A549 (cell line): Measurements from ENCODE around the gene PLCB2. TPM values are rescaled to one million over a fixed set of nuclear protein-coding genes. Genes with fewer than 3 reads are reported as not detected.

ENCODE experiments used
- ATAC-seq, 2 experiments: fragments of 200-7000 bp in 1 of 2; fragments of >200 bp in 1 of 2; cut with Nextera tagmentation in 1 of 2; cut with Tn5 transposase in 1 of 2; 3 replicates each; pipeline versions ENCODE4 v1.8.0 to v1.9.1; 2018 to 2020; ENCODE audit warnings: mild to moderate bottlenecking in 1 of 2, moderate library complexity in 1 of 2
- CTCF ChIA-PET: fragments of 300-600 bp; sonication (Branson Sonifier 250); formaldehyde crosslinking; extraction: SDS; loops from one replicate; lab custom pipeline; 2021; ENCODE audit warnings: antibody characterized with exemption, inconsistent platforms; lab: Yijun Ruan, JAX
- POLR2A ChIA-PET: fragments of 350-600 bp; formaldehyde crosslinking; extraction: SDS; loops from one replicate; lab custom pipeline; 2021; ENCODE audit warnings: antibody characterized with exemption, inconsistent platforms; lab: Yijun Ruan, JAX
- DNase-seq, 2 experiments: peaks; one replicate each; pipeline versions ENCODE4 v3.0.0 to v3.0.0-alpha.2; 2011 to 2016; ENCODE audit warnings: low read depth in 1 of 2, low spot score in 1 of 2
- FAIRE-seq: peaks from 2 replicates; lab custom pipeline; 2011; peaks lifted over from hg19 to GRCh38; lab: Jason Lieb, UNC
- H3K27ac ChIP-seq, 2 experiments: fragments of >200 bp; sonication (Bioruptor Twin); formaldehyde crosslinking; 3 replicates each; pipeline ENCODE4 v1.5.1; 2016 to 2017
- H3K4me1 ChIP-seq: fragments of >200 bp; sonication (Bioruptor Twin); formaldehyde crosslinking; 3 replicates; pipeline ENCODE4 v1.6.1; 2016
- H3K4me2 ChIP-seq: fragments of >200 bp; sonication (Bioruptor Twin); formaldehyde crosslinking; 3 replicates; pipeline ENCODE4 v1.6.1; 2016
- H3K4me3 ChIP-seq: fragments of >200 bp; sonication (Bioruptor Twin); formaldehyde crosslinking; 3 replicates; pipeline ENCODE4 v1.5.1; 2016
- H3K9me3 ChIP-seq: fragments of >200 bp; sonication (Bioruptor Twin); formaldehyde crosslinking; 3 replicates; pipeline ENCODE4 v1.6.1; 2016
- BHLHE40 ChIP-seq: IDR thresholded peaks from 2 replicates; pipeline ENCODE4 v1.6.1; 2012; ENCODE audit warnings: low read depth, low read length, inconsistent platforms
- CBX2 ChIP-seq: fragments of 200-600 bp; sonication (generic); IDR thresholded peaks from 2 replicates; pipeline ENCODE4 v1.6.1; 2016; ENCODE audit warnings: low read depth, mild to moderate bottlenecking, borderline replicate concordance
- CBX8 ChIP-seq: fragments of 200-600 bp; sonication (generic); IDR thresholded peaks from 2 replicates; pipeline ENCODE4 v1.6.1; 2016
- CEBPB ChIP-seq, 2 experiments: fragments of >200 bp in 1 of 2; sonication (Bioruptor Twin) in 1 of 2; formaldehyde crosslinking in 1 of 2; IDR thresholded peaks; 2 replicates each; pipeline ENCODE4 v1.6.1; 2012 to 2016
- CHD2 ChIP-seq: fragments of 150-350 bp; IDR thresholded peaks from 2 replicates; pipeline ENCODE4 v1.6.1; 2014; ENCODE audit warnings: low read length; ENCODE audit not compliant: partially characterized antibody
- CHD4 ChIP-seq: fragments of 200-600 bp; sonication (generic); IDR thresholded peaks from 2 replicates; pipeline ENCODE4 v1.6.1; 2016; ENCODE audit warnings: antibody characterized with exemption, mild to moderate bottlenecking, borderline replicate concordance
- EHF ChIP-seq: fragments of 250-450 bp; sonication (Bioruptor Pico); IDR thresholded peaks from 2 replicates; pipeline ENCODE4 v1.5.0; 2020; ENCODE audit warnings: mild to moderate bottlenecking
- EHMT2 ChIP-seq: fragments of 200-600 bp; sonication (generic); IDR thresholded peaks from 2 replicates; pipeline ENCODE4 v1.6.1; 2016; ENCODE audit warnings: antibody characterized with exemption, low read depth, mild to moderate bottlenecking, moderate library complexity
- FOSB ChIP-seq: fragments of 250-450 bp; sonication (Bioruptor Pico); IDR thresholded peaks from 2 replicates; pipeline ENCODE4 v1.5.0; 2020; ENCODE audit warnings: mild to moderate bottlenecking, moderate library complexity
- FOSL2 ChIP-seq, 2 experiments: fragments of 450-650 bp in 1 of 2; fragments of >200 bp in 1 of 2; sonication (Bioruptor Twin) in 1 of 2; formaldehyde crosslinking; IDR thresholded peaks; 2 replicates each; pipeline versions ENCODE4 v1.5.0 to v1.6.1; 2016 to 2020; ENCODE audit warnings: mild to moderate bottlenecking in 1 of 2, moderate library complexity in 1 of 2
- FOXS1 ChIP-seq: fragments of 250-450 bp; sonication (Bioruptor Pico); IDR thresholded peaks from 2 replicates; pipeline ENCODE4 v1.5.0; 2020; ENCODE audit warnings: mild to moderate bottlenecking, moderate library complexity
- GATA3 ChIP-seq: IDR thresholded peaks from 2 replicates; pipeline ENCODE4 v1.6.1; 2012; ENCODE audit warnings: borderline replicate concordance
- HEYL ChIP-seq: fragments of 250-450 bp; sonication (Bioruptor Pico); IDR thresholded peaks from 2 replicates; pipeline ENCODE4 v1.8.0; 2021; ENCODE audit warnings: mild to moderate bottlenecking, moderate library complexity
- HOXA7 ChIP-seq: fragments of 250-450 bp; sonication (Bioruptor Pico); IDR thresholded peaks from 2 replicates; pipeline ENCODE4 v1.5.0; 2020; ENCODE audit warnings: mild to moderate bottlenecking, moderate library complexity
- HOXB13 ChIP-seq: fragments of 250-450 bp; sonication (Bioruptor Pico); IDR thresholded peaks from 2 replicates; pipeline ENCODE4 v1.5.0; 2020; ENCODE audit warnings: low read depth, mild to moderate bottlenecking, moderate library complexity
- HOXB5 ChIP-seq: fragments of 250-450 bp; sonication (Bioruptor Pico); IDR thresholded peaks from 2 replicates; pipeline ENCODE4 v1.5.0; 2020; ENCODE audit warnings: mild to moderate bottlenecking, moderate library complexity
- KDM1A ChIP-seq: fragments of 200-600 bp; sonication (generic); IDR thresholded peaks from 2 replicates; pipeline ENCODE4 v1.6.1; 2016; ENCODE audit warnings: low read depth, mild to moderate bottlenecking
- KDM5A ChIP-seq: fragments of 200-600 bp; sonication (generic); IDR thresholded peaks from 2 replicates; pipeline ENCODE4 v1.6.1; 2016; ENCODE audit warnings: antibody characterized with exemption, mild to moderate bottlenecking
- MYC ChIP-seq: IDR thresholded peaks from 2 replicates; pipeline ENCODE4 v1.6.1; 2012; ENCODE audit warnings: mild to moderate bottlenecking, inconsistent platforms, low read length, improper control_type of control experiment, borderline replicate concordance
- NFE2L2 ChIP-seq: fragments of 150-350 bp; conservative IDR thresholded peaks from 2 replicates; pipeline ENCODE4 v1.6.1; 2014; ENCODE audit warnings: low read length
- NPAS2 ChIP-seq: fragments of 250-450 bp; sonication (Bioruptor Pico); IDR thresholded peaks from 2 replicates; pipeline ENCODE4 v1.8.0; 2022; ENCODE audit warnings: mild to moderate bottlenecking, moderate library complexity, borderline replicate concordance
- NR3C1 ChIP-seq: fragments of >200 bp; sonication (Bioruptor Twin); formaldehyde crosslinking; IDR thresholded peaks from 3 replicates; pipeline ENCODE4 v1.6.1; 2017
- PHF8 ChIP-seq: fragments of 200-600 bp; sonication (generic); IDR thresholded peaks from 2 replicates; pipeline ENCODE4 v1.6.1; 2016; ENCODE audit warnings: low read depth, mild to moderate bottlenecking, antibody characterized with exemption, moderate library complexity, borderline replicate concordance
- POLR2A ChIP-seq: IDR thresholded peaks from 2 replicates; pipeline ENCODE4 v1.6.1; 2012; ENCODE audit warnings: mild to moderate bottlenecking, low read length
- POLR2AphosphoS2 ChIP-seq: conservative IDR thresholded peaks from 2 replicates; pipeline ENCODE4 v1.6.1; 2012; ENCODE audit warnings: low read length, improper control_type of control experiment, inconsistent platforms
- RARB ChIP-seq: fragments of 250-450 bp; sonication (Bioruptor Pico); IDR thresholded peaks from 2 replicates; pipeline ENCODE4 v1.8.0; 2021; ENCODE audit warnings: mild to moderate bottlenecking, moderate library complexity
- RCOR1 ChIP-seq: fragments of 150-350 bp; IDR thresholded peaks from 2 replicates; pipeline ENCODE4 v1.6.1; 2014; ENCODE audit warnings: antibody characterized with exemption, low read length, low read depth
- TP53 ChIP-seq: fragments of 250-450 bp; sonication (Bioruptor Pico); IDR thresholded peaks from 2 replicates; pipeline ENCODE4 v1.5.0; 2021; ENCODE audit warnings: mild to moderate bottlenecking, moderate library complexity
- ZC3H11A ChIP-seq: fragments of 450-650 bp; IDR thresholded peaks from 2 replicates; pipeline ENCODE4 v1.6.1; 2014; ENCODE audit warnings: antibody characterized with exemption, mild to moderate bottlenecking
- WGBS: methylation state at CpG from one replicate; pipeline ENCODE4 v1.1.6; 2017; ENCODE audit errors: missing lambda C conversion rate; 5-methylcytosine and 5-hydroxymethylcytosine counted together
- polyA plus RNA-seq, 4 experiments: library from polyadenylated mRNA; depleted of rRNA in 3 of 4; stranded (reverse); fragments of >200 nt; fragmentation: RNase III in 1 of 4; extraction: RNeasy Plus Mini Kit Qiagen cat#74134 plus additional on column Dnase treatment in 1 of 4; gene quantifications; 2 replicates in 3 of 4; 3 replicates in 1 of 4; pipeline ENCODE4 v1.2.3, GENCODE V29; 2011 to 2017
- TF ChIP-seq, protein P1 (sequence below): IDR thresholded peaks from 2 replicates; pipeline ENCODE4 v1.6.1; 2012
- TF ChIP-seq, protein P2 (sequence below): fragments of >200 bp; sonication (Bioruptor Twin); formaldehyde crosslinking; IDR thresholded peaks from 3 replicates; pipeline ENCODE4 v1.6.1; 2016
- TF ChIP-seq, protein P3 (sequence below): fragments of 250-450 bp; sonication (Bioruptor Pico); IDR thresholded peaks from 2 replicates; pipeline ENCODE4 v1.5.0; 2021; ENCODE audit warnings: mild to moderate bottlenecking, moderate library complexity, borderline replicate concordance

The PLCB2 gene
- polyA plus RNA-seq, 2 of the 4 experiments (the other 2 are of a cell fraction): 0.30 to 0.49 TPM

DNA sequence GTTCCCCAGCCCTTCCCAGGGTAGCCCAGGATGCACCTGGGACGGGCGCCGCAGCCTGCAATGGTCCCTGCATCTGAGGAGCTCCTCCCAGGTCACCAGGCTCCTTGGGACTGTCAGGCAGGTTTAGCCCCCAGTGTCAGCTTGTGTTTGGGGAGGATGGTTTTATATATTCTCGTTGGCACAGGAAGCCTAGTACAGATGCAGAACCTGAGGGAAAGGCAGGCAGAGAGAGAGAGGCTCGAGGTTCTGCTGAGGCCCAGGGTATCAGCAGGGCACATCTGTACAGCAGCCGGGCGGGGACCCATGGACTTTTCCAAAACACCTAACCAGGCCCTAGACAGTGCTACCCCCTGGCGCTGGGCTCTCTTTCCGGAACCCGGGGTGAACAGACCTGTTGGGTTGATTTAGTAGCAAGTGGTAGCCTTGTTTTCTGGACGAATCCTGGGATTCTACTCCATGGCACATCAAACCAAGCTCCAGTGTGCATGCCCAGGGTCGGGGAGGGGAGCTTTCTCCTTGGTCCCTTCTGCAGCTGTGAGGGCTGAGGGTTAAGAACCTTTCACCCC, 60.2 kb downstream of the PLCB2 start:
- 77% methylated on average over 6 of the region's 12 CpGs for WGBS
- Histone ChIP-seq H3K4me2 (no peak overlapping the region), H3K4me1 (no peaks in the 10 kb centered on the region), H3K9me3 (no peaks in the 10 kb centered on the region), H3K4me3 (no peak overlapping the region), H3K27ac (no peak overlapping the region)
- DNase-seq: no peak
- TF ChIP-seq, protein P1, sequence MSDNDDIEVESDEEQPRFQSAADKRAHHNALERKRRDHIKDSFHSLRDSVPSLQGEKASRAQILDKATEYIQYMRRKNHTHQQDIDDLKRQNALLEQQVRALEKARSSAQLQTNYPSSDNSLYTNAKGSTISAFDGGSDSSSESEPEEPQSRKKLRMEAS: no peak
- TF ChIP-seq POLR2A (no peak), CHD2 (no peak), CEBPB (IDR thresholded peaks at IDR 0.05) (no peak), FOSL2 (IDR thresholded peaks at IDR 0.05) (no peak), FOSL2 (CRISPR knock-in tag; IDR thresholded peaks at IDR 0.05) (no peak), RARB (CRISPR knock-in tag) (no peak), NFE2L2 (no peak), TP53 (CRISPR knock-in tag) (no peak), HOXB5 (no peak), NR3C1 (no peak), HEYL (CRISPR knock-in tag) (no peak), RCOR1 (no peak), BHLHE40 (no peak), GATA3 (no peak), HOXB13 (CRISPR knock-in tag) (no peak), KDM5A (no peak), CBX8 (no peak), CHD4 (no peak), EHF (CRISPR knock-in tag) (no peak)
- TF ChIP-seq, protein P2, sequence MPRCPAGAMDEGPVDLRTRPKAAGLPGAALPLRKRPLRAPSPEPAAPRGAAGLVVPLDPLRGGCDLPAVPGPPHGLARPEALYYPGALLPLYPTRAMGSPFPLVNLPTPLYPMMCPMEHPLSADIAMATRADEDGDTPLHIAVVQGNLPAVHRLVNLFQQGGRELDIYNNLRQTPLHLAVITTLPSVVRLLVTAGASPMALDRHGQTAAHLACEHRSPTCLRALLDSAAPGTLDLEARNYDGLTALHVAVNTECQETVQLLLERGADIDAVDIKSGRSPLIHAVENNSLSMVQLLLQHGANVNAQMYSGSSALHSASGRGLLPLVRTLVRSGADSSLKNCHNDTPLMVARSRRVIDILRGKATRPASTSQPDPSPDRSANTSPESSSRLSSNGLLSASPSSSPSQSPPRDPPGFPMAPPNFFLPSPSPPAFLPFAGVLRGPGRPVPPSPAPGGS: no peak
- FAIRE-seq: no peak
- ChIA-PET POLR2A (interaction anchor here (0.7 kb wide), 1 partner anchor 20 kb away, joined by 5 read pairs; no protein-coding TSS in a partner anchor), CTCF (interaction anchor here (0.8 to 16.4 kb wide), 7 partner anchors 9 to 174 kb away, joined by 3 to 144 read pairs (median 4); no protein-coding TSS in a partner anchor)
- ATAC-seq: no peak

DNA sequence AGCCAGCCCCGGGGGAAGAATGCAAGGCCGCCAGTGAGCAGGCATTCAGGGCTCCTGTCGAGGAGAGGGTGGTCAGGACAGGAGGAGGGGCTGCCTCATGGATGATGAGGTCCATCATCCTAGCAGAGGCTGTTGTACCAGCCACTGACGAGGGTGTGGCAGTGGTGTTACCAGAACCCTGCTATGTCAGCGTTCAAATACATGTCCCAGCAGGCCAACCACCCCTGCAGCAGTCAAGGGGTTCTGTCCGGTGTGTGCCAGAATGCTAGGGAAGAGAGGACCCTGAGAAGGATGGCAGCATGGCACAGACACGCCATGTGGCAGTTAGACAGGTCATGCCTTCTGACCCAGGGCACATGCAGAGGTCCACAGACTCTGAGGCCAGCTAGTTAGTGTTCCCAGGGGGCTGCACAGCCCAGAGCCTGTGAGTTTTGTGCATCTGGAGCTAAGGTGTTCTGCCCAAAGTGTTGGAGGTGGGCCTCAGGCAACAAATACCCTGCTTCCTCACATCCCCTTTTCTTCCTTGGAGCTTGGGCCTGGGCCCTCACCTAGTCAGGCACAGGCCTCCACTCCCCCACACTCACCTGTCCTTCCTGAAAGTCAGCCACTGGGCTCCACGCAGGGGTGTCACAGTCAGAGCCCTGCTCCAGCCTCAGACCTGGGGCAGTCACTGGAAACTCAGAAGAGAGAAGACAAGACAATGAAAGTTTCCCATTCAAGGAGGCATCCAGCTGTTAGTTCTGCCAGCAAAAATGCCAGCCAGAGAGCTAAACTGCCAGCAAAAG, 61.0 kb downstream of the PLCB2 start:
- Histone ChIP-seq H3K9me3 (no peaks in the 10 kb centered on the region), H3K27ac (no peak overlapping the region), H3K4me2 (no peak overlapping the region), H3K4me3 (no peak overlapping the region)
- FAIRE-seq (no peak), DNase-seq (no peak), ATAC-seq (no peak)
- WGBS: 76% methylated on average over 8 of the region's 8 CpGs
- TF ChIP-seq POLR2AphosphoS2 (no peak), HOXA7 (CRISPR knock-in tag) (no peak), FOXS1 (CRISPR knock-in tag) (no peak), FOSB (CRISPR knock-in tag) (no peak), CBX2 (no peak), RCOR1 (no peak), KDM1A (no peak), EHMT2 (no peak), HEYL (CRISPR knock-in tag) (no peak), NFE2L2 (no peak), MYC (no peak), BHLHE40 (no peak), PHF8 (no peak), NPAS2 (CRISPR knock-in tag) (no peak), ZC3H11A (no peak)
- TF ChIP-seq, protein P3, sequence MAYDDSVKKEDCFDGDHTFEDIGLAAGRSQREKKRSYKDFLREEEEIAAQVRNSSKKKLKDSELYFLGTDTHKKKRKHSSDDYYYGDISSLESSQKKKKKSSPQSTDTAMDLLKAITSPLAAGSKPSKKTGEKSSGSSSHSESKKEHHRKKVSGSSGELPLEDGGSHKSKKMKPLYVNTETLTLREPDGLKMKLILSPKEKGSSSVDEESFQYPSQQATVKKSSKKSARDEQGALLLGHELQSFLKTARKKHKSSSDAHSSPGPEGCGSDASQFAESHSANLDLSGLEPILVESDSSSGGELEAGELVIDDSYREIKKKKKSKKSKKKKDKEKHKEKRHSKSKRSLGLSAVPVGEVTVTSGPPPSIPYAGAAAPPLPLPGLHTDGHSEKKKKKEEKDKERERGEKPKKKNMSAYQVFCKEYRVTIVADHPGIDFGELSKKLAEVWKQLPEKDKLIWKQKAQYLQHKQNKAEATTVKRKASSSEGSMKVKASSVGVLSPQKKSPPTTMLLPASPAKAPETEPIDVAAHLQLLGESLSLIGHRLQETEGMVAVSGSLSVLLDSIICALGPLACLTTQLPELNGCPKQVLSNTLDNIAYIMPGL (CRISPR knock-in tag): no peak
- TF ChIP-seq, all 56 proteins: peak for 0
- no peaks in the 10 kb centered on the region for H3K4me1 ChIP-seq
- CTCF ChIA-PET: interaction anchor here (0.8 to 16.4 kb wide), 6 partner anchors 10 to 175 kb away, joined by 3 to 144 read pairs (median 6); no protein-coding TSS in a partner anchor
- POLR2A ChIA-PET: interaction anchor here (0.7 kb wide), 1 partner anchor 20 kb away, joined by 5 read pairs; no protein-coding TSS in a partner anchor
